ENCODE data around the gene KIRREL3. TPM values are rescaled to one million over a fixed set of nuclear protein-coding genes. Genes with fewer than 3 reads are reported as not detected.

The KIRREL3 gene
- total RNA-seq, 1 donor from 2014 or later = 0.09 TPM

GRCh38 chr11:126711977-126712625 lies 288.5 kb downstream of the KIRREL3 start:
- intact Hi-C loops (cut with DNase I) = no loop called here
- ATAC-seq (no peak), DNase-seq (ENCODE audit: low spot score) (no peak)

GRCh38 chr11:126710804-126711399 lies 289.7 kb downstream of the KIRREL3 start:
- no peak for DNase-seq (ENCODE audit: low spot score)
- intact Hi-C loops (cut with DNase I) = no loop called here
- no peak for ATAC-seq

GRCh38 chr11:126707498-126707897 lies 293.1 kb downstream of the KIRREL3 start:
- intact Hi-C loops (cut with DNase I) = no loop called here
- no peak for ATAC-seq

GRCh38 chr11:126704096-126704495 lies 296.5 kb downstream of the KIRREL3 start:
- no peak for ATAC-seq
- DNase-seq (ENCODE audit: low spot score) = no peak
- intact Hi-C loops (cut with DNase I) = no loop called here

More at GRCh38 chr11:126707498-126707897, 293.1 kb downstream of the KIRREL3 start:
- DNase-seq (ENCODE audit: low spot score) = no peak

- DNase-seq (ENCODE audit: low spot score) = no peak
- intact Hi-C loops (cut with DNase I) = no loop called here
- ATAC-seq = no peak
Measured at GRCh38 chr11:126703662-126704061, 296.9 kb downstream of the KIRREL3 start.

- ATAC-seq = no peak
Measured at GRCh38 chr11:126702987-126703386, 297.6 kb downstream of the KIRREL3 start.

GRCh38 chr11:126702165-126702720 lies 298.3 kb downstream of the KIRREL3 start:
- no peak for ATAC-seq
- DNase-seq (ENCODE audit: low spot score) = no peak
- intact Hi-C loops (cut with DNase I) = no loop called here

More at GRCh38 chr11:126702987-126703386, 297.6 kb downstream of the KIRREL3 start:
- intact Hi-C loops (cut with DNase I) = no loop called here
- no peak for DNase-seq (ENCODE audit: low spot score)

GRCh38 chr11:126701520-126701897 lies 299.1 kb downstream of the KIRREL3 start:
- ATAC-seq = no peak
- no peak for DNase-seq (ENCODE audit: low spot score)
- intact Hi-C loops (cut with DNase I) = no loop called here

GRCh38 chr11:126700768-126701519 lies 299.6 kb downstream of the KIRREL3 start:
- ATAC-seq (no peak), DNase-seq (ENCODE audit: low spot score) (no peak)
- intact Hi-C loops (cut with DNase I) = no loop called here

GRCh38 chr11:126698576-126698975 lies 302.0 kb downstream of the KIRREL3 start:
- no peak for DNase-seq (ENCODE audit: low spot score)
- intact Hi-C loops (cut with DNase I) = no loop called here

GRCh38 chr11:126697936-126698335 lies 302.6 kb downstream of the KIRREL3 start:
- intact Hi-C loops (cut with DNase I) = no loop called here
- ATAC-seq (no peak), DNase-seq (ENCODE audit: low spot score) (no peak)

More at GRCh38 chr11:126698576-126698975, 302.0 kb downstream of the KIRREL3 start:
- no peak for ATAC-seq

GRCh38 chr11:126696982-126697381 lies 303.6 kb downstream of the KIRREL3 start:
- DNase-seq (ENCODE audit: low spot score) (no peak), ATAC-seq (no peak)
- intact Hi-C loops (cut with DNase I) = no loop called here

- ATAC-seq (no peak), DNase-seq (ENCODE audit: low spot score) (no peak)
- intact Hi-C loops (cut with DNase I) = no loop called here
Measured at GRCh38 chr11:126695293-126695692, 305.3 kb downstream of the KIRREL3 start.

GRCh38 chr11:126694065-126694625 lies 306.4 kb downstream of the KIRREL3 start:
- DNase-seq (ENCODE audit: low spot score) = no peak
- no peak for ATAC-seq
- intact Hi-C loops (cut with DNase I) = no loop called here

GRCh38 chr11:126687477-126687876 lies 313.1 kb downstream of the KIRREL3 start:
- intact Hi-C loops (cut with DNase I) = no loop called here
- DNase-seq (ENCODE audit: low spot score) (no peak), ATAC-seq (no peak)

- ATAC-seq (no peak), DNase-seq (ENCODE audit: low spot score) (no peak)
- intact Hi-C loops (cut with DNase I) = no loop called here
Measured at GRCh38 chr11:126686938-126687337, 313.6 kb downstream of the KIRREL3 start.

GRCh38 chr11:126683766-126684728 lies 316.5 kb downstream of the KIRREL3 start:
- DNase-seq (ENCODE audit: low spot score) (no peak), ATAC-seq (no peak)
- intact Hi-C loops (cut with DNase I) = no loop called here

GRCh38 chr11:126682590-126682989 lies 318.0 kb downstream of the KIRREL3 start:
- intact Hi-C loops (cut with DNase I) = no loop called here
- DNase-seq (ENCODE audit: low spot score) (no peak), ATAC-seq (no peak)

Data from sciatic nerve (tissue), 2 donors.